MCF 10A (cell line): ENCODE data around the gene RFC5. TPM values are rescaled to one million over a fixed set of nuclear protein-coding genes. Genes with fewer than 3 reads are reported as not detected.

Experiments used
- BruUV-seq: library from RNA; stranded (reverse); fragments of 400-500 nt; replicated peaks from 2 replicates; lab custom pipeline; 2021; lab: Mats Ljungman, UMichigan
- CTCF ChIA-PET: fragments of 300-600 bp; sonication (Branson Sonifier 250); formaldehyde crosslinking; extraction: SDS; loops from one replicate; lab custom pipeline; 2021; ENCODE audit warnings: antibody characterized with exemption, inconsistent platforms; lab: Yijun Ruan, JAX
- POLR2A ChIA-PET: fragments of 300-600, 350-650 bp; sonication (Branson Sonifier 250); formaldehyde crosslinking; extraction: SDS; loops from one replicate; lab custom pipeline; 2020; ENCODE audit warnings: antibody characterized with exemption, inconsistent platforms; lab: Yijun Ruan, JAX
- DNase-seq: peaks from one replicate; pipeline ENCODE4 v3.0.0-alpha.2; 2018; ENCODE audit not compliant: unreplicated experiment
- H3K27ac Mint-ChIP-seq: one replicate; pipeline ENCODE4 v1.8.0; 2022; ENCODE audit warnings: mild to moderate bottlenecking, low read depth, mixed read lengths; ENCODE audit not compliant: unreplicated experiment
- H3K27me3 Mint-ChIP-seq: one replicate; pipeline ENCODE4 v1.8.0; 2022; ENCODE audit warnings: mixed read lengths; ENCODE audit not compliant: insufficient read depth, unreplicated experiment
- H3K36me3 Mint-ChIP-seq: one replicate; pipeline ENCODE4 v1.8.0; 2022; ENCODE audit warnings: mild to moderate bottlenecking, moderate library complexity, mixed read lengths; ENCODE audit not compliant: insufficient read depth, unreplicated experiment
- H3K4me1 Mint-ChIP-seq: one replicate; pipeline ENCODE4 v1.8.0; 2022; ENCODE audit warnings: mixed read lengths; ENCODE audit not compliant: insufficient read depth, unreplicated experiment
- H3K4me3 Mint-ChIP-seq: one replicate; pipeline ENCODE4 v1.8.0; 2022; ENCODE audit warnings: mild to moderate bottlenecking, moderate library complexity, mixed read lengths; ENCODE audit not compliant: unreplicated experiment
- H3K9me3 Mint-ChIP-seq: one replicate; pipeline ENCODE4 v1.8.0; 2022; ENCODE audit warnings: mixed read lengths; ENCODE audit not compliant: unreplicated experiment
- intact Hi-C: fragments of 100-400 bp; cut with micrococcal nuclease; formaldehyde crosslinking; loops from 2 replicates; pipeline ENCODE4 v1.14.1; 2022
- total RNA-seq: library from RNA; stranded (reverse); gene quantifications from 2 replicates; pipeline ENCODE4 v1.2.3, GENCODE V29; 2022
- TF ChIP-seq, protein P1 (sequence below): fragments of 200-600 bp; IDR thresholded peaks from one replicate; pipeline ENCODE4 v1.8.0; 2022; ENCODE audit warnings: antibody characterized with exemption, mild to moderate bottlenecking; ENCODE audit not compliant: unreplicated experiment

Gene RFC5
- total RNA-seq, 1 experiment from 2014 or later: 13.9 TPM

DNA sequence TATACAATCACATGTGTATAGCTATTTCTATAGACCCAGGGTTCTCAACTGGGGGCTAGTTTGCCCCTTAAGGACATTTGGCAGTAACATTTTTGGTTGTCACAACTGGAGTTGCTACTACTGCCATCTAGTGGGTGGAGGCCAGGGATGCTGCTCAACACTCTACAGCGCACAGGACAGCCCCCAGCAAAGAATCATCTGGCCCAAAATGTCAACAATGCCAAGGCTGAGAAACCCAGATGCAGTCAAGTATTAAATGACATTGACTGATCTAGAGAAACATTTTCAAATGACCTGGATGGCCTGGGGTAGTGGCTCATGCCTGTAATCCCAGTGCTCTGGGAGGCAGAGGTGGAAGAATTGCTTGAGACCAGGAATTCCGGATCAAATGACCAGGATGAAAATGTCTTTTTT is 38.6 kb downstream of the RFC5 start:
- intact Hi-C loops: no loop called here
- H3K27ac Mint-ChIP-seq: no peak overlapping the region
- peaks cover 42% of the 10 kb centered on the region for H3K4me1 Mint-ChIP-seq
- CTCF ChIA-PET: interaction anchor here (0.6 to 1.7 kb wide), 11 partner anchors 9 to 880 kb away, joined by 3 to 7 read pairs (median 5); no protein-coding TSS in a partner anchor
- H3K36me3 Mint-ChIP-seq: peaks cover 28% of the 10 kb centered on the region
- peak; percentile 47 for DNase-seq
- no peaks in the 10 kb centered on the region for H3K27me3 Mint-ChIP-seq
- POLR2A ChIA-PET: no interaction called here
- BruUV-seq: no TSS peak
- no peaks in the 10 kb centered on the region for H3K9me3 Mint-ChIP-seq
- H3K4me3 Mint-ChIP-seq: no peak overlapping the region
- TF ChIP-seq, protein P1, sequence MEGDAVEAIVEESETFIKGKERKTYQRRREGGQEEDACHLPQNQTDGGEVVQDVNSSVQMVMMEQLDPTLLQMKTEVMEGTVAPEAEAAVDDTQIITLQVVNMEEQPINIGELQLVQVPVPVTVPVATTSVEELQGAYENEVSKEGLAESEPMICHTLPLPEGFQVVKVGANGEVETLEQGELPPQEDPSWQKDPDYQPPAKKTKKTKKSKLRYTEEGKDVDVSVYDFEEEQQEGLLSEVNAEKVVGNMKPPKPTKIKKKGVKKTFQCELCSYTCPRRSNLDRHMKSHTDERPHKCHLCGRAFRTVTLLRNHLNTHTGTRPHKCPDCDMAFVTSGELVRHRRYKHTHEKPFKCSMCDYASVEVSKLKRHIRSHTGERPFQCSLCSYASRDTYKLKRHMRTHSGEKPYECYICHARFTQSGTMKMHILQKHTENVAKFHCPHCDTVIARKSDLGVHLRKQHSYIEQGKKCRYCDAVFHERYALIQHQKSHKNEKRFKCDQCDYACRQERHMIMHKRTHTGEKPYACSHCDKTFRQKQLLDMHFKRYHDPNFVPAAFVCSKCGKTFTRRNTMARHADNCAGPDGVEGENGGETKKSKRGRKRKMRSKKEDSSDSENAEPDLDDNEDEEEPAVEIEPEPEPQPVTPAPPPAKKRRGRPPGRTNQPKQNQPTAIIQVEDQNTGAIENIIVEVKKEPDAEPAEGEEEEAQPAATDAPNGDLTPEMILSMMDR: peak; percentile 33

DNA sequence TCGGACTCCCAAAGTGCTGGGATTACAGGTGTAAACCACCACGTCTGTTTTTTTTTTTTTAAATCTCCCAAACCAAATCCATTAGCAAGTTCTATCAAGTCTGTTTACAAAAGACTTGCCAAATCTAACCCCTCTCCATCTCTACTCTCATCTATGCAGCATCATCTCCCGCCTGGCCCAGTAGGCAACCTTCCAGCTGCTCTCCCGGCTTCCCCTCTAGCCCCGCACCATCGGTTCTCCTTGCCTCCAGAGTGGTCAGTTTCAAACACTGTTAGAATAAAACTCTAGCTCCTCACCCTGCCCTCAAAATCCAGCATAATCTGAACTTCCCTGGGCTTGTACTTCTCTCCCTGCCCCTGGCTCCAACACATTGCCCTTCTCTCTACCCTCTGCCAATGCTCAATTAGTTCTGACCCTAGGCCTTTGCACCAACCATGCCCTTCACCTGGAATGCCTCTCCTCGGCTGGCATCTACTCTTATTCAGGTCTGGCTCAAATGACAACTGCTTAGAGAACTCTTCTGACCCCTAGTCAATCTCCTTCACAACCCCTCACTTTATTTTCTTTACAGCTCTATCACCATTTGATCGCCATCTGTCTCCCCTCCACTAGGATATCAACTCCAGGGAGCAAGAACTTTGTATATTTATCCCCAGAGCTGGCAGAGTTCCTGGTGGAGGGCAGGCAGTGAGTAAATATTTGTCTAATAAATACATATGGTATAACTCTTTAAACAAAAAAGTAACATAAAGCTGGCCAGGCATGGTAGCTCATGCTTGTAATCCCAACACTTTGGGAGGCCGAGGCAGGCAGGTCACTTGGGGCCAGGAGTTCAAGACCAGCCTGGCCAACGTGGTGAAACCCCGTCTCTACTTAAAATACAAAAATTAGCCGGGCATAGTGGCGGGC is 39.6 kb downstream of the RFC5 start:
- Mint-ChIP-seq H3K4me1 (peaks cover 42% of the 10 kb centered on the region), H3K27ac (no peak overlapping the region), H3K27me3 (no peaks in the 10 kb centered on the region), H3K4me3 (no peak overlapping the region), H3K9me3 (no peaks in the 10 kb centered on the region), H3K36me3 (peaks cover 19% of the 10 kb centered on the region)
- intact Hi-C loops: no loop called here
- CTCF ChIA-PET: interaction anchor here (0.5 to 1.2 kb wide), 9 partner anchors 10 to 881 kb away, joined by 3 to 7 read pairs (median 3); no protein-coding TSS in a partner anchor
- TF ChIP-seq, protein P1: no peak
- BruUV-seq: no TSS peak
- POLR2A ChIA-PET: interaction anchor here (0.6 to 1.0 kb wide), 3 partner anchors 8 to 1496 kb away, joined by 3 to 4 read pairs (median 3); no protein-coding TSS in a partner anchor
- DNase-seq: no peak

DNA sequence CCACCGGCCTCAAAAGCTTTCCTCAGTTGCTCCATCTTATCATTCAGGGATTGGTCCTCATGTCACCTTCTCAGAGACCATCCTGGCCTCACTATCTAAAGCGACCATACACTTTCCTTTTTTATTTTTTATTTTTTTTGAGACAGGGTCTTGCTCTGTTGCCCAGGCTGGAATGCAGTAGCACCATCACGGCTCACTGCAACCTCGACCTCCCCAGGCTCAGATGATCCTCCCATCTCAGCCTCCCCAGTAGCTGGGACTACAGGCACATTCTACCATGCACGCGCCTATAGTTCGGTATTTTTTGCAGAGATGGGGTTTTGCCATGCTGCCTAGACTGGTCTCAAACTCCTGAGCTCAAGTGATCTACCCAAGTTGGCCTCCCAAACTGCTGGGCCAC is 41.7 kb downstream of the RFC5 start:
- intact Hi-C loops: no loop called here

More for the DNA sequence above, 41.7 kb downstream of the RFC5 start:
- DNase-seq: no peak
- Mint-ChIP-seq H3K4me3 (no peak overlapping the region), H3K9me3 (no peaks in the 10 kb centered on the region), H3K4me1 (peaks cover 31% of the 10 kb centered on the region), H3K36me3 (peaks cover 18% of the 10 kb centered on the region), H3K27ac (no peak overlapping the region), H3K27me3 (no peaks in the 10 kb centered on the region)
- ChIA-PET CTCF (interaction anchor here (0.6 to 1.1 kb wide), 4 partner anchors 74 to 183 kb away, joined by 3 to 6 read pairs (median 4); no protein-coding TSS in a partner anchor), POLR2A (interaction anchor here (0.8 to 1.7 kb wide), 2 partner anchors 41 to 62 kb away, joined by 3 read pairs; no protein-coding TSS in a partner anchor)
- TF ChIP-seq, protein P1: no peak
- BruUV-seq: no TSS peak
